DMS153 (cell line): ENCODE data around the gene LRRFIP1.
A peak's percentile ranks its signal among the peaks of the same experiment; 100 is the strongest.

Experiments used
- DNase-seq: peaks from one replicate; lab custom pipeline; 2025; lab: John Stamatoyannopoulos, UW

Gene LRRFIP1

GRCh38 chr2:237724811-237725478, 97.6 kb downstream of the LRRFIP1 start:
- peak; percentile 89 for DNase-seq

GRCh38 chr2:237725661-237726060, 98.3 kb downstream of the LRRFIP1 start:
- DNase-seq = no peak

- DNase-seq = peak; percentile 99
Measured at GRCh38 chr2:237726401-237726830, 99.0 kb downstream of the LRRFIP1 start.

- no peak for DNase-seq
Measured at GRCh38 chr2:237727363-237727762, 100.0 kb downstream of the LRRFIP1 start.

- DNase-seq = no peak
Measured at GRCh38 chr2:237729681-237730475, 102.5 kb downstream of the LRRFIP1 start.

GRCh38 chr2:237731663-237732062, 104.3 kb downstream of the LRRFIP1 start:
- no peak for DNase-seq

GRCh38 chr2:237732070-237732469, 104.7 kb downstream of the LRRFIP1 start:
- no peak for DNase-seq

GRCh38 chr2:237732790-237733381, 105.5 kb downstream of the LRRFIP1 start:
- no peak for DNase-seq

GRCh38 chr2:237733677-237734300, 106.4 kb downstream of the LRRFIP1 start:
- DNase-seq = peak; percentile 85

GRCh38 chr2:237734905-237735623, 107.7 kb downstream of the LRRFIP1 start:
- DNase-seq = no peak

GRCh38 chr2:237735798-237736197, 108.4 kb downstream of the LRRFIP1 start:
- DNase-seq = no peak

GRCh38 chr2:237736783-237737182, 109.4 kb downstream of the LRRFIP1 start:
- no peak for DNase-seq

GRCh38 chr2:237737196-237737865, 109.9 kb downstream of the LRRFIP1 start:
- DNase-seq = no peak

- DNase-seq = no peak
Measured at GRCh38 chr2:237738255-237738654, 110.9 kb downstream of the LRRFIP1 start.

- no peak for DNase-seq
Measured at GRCh38 chr2:237739101-237739500, 111.7 kb downstream of the LRRFIP1 start.

GRCh38 chr2:237742191-237742590, 114.8 kb downstream of the LRRFIP1 start:
- DNase-seq = no peak

- no peak for DNase-seq
Measured at GRCh38 chr2:237742614-237743013, 115.2 kb downstream of the LRRFIP1 start.

- no peak for DNase-seq
Measured at GRCh38 chr2:237743024-237743423, 115.6 kb downstream of the LRRFIP1 start.

- no peak for DNase-seq
Measured at GRCh38 chr2:237743561-237744269, 116.3 kb downstream of the LRRFIP1 start.

GRCh38 chr2:237744270-237744612, 116.9 kb downstream of the LRRFIP1 start:
- no peak for DNase-seq
